Measurements from ENCODE around the gene DOCK9.

DNA sequence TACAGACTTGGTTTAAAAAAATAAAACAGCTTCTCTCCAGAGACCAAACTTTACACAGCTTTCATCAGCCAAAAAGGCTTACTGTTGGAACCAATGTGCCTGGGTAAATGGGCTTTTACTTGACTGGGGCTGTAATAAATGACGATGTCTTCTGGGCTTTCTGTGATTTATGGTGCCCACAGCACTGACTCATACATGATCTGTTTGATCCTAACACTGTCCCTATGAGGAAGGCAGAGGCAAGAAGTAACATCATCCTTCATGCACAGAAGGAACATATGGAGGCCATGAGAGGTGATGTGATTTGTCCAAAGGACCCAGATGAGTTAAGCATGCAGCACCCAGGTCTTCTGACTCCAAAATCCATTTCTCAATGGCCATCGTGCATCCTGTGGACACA lies 77.4 kb downstream of the DOCK9 start:
- TF ChIP-seq EP300 (IDR thresholded peaks at IDR 0.05), result no peak
- TF ChIP-seq, protein P1, sequence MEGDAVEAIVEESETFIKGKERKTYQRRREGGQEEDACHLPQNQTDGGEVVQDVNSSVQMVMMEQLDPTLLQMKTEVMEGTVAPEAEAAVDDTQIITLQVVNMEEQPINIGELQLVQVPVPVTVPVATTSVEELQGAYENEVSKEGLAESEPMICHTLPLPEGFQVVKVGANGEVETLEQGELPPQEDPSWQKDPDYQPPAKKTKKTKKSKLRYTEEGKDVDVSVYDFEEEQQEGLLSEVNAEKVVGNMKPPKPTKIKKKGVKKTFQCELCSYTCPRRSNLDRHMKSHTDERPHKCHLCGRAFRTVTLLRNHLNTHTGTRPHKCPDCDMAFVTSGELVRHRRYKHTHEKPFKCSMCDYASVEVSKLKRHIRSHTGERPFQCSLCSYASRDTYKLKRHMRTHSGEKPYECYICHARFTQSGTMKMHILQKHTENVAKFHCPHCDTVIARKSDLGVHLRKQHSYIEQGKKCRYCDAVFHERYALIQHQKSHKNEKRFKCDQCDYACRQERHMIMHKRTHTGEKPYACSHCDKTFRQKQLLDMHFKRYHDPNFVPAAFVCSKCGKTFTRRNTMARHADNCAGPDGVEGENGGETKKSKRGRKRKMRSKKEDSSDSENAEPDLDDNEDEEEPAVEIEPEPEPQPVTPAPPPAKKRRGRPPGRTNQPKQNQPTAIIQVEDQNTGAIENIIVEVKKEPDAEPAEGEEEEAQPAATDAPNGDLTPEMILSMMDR (IDR thresholded peaks at IDR 0.05), result no peak

Measured in ovary (tissue), 3 donors.